ENCODE measurements around the gene DCAF15.

Gene DCAF15

GRCh38 chr19:13978351-13979243 lies 26.3 kb downstream of the DCAF15 start:
- no peak for FAIRE-seq

- no peak for FAIRE-seq
Measured at GRCh38 chr19:13979244-13979615, 26.9 kb downstream of the DCAF15 start.

GRCh38 chr19:13979686-13980085 lies 27.4 kb downstream of the DCAF15 start:
- FAIRE-seq = no peak

GRCh38 chr19:13980340-13980739 lies 28.0 kb downstream of the DCAF15 start:
- no peak for FAIRE-seq

- FAIRE-seq = no peak
Measured at GRCh38 chr19:13981021-13981420, 28.7 kb downstream of the DCAF15 start.

GRCh38 chr19:13981467-13981866 lies 29.2 kb downstream of the DCAF15 start:
- FAIRE-seq = no peak

- no peak for FAIRE-seq
Measured at GRCh38 chr19:13981988-13982501, 29.7 kb downstream of the DCAF15 start.

- FAIRE-seq = no peak
Measured at GRCh38 chr19:13982773-13983172, 30.5 kb downstream of the DCAF15 start.

GRCh38 chr19:13983213-13983889 lies 31.0 kb downstream of the DCAF15 start:
- no peak for FAIRE-seq

- FAIRE-seq = no peak
Measured at GRCh38 chr19:13984186-13984585, 31.9 kb downstream of the DCAF15 start.

- FAIRE-seq = no peak
Measured at GRCh38 chr19:13984875-13985741, 32.8 kb downstream of the DCAF15 start.

- FAIRE-seq = no peak
Measured at GRCh38 chr19:13985771-13986347, 33.5 kb downstream of the DCAF15 start.

GRCh38 chr19:13986348-13986904 lies 34.1 kb downstream of the DCAF15 start:
- FAIRE-seq = no peak

- no peak for FAIRE-seq
Measured at GRCh38 chr19:13987101-13987890, 35.0 kb downstream of the DCAF15 start.

GRCh38 chr19:13989487-13989886 lies 37.2 kb downstream of the DCAF15 start:
- FAIRE-seq = no peak

- no peak for FAIRE-seq
Measured at GRCh38 chr19:13990085-13990484, 37.8 kb downstream of the DCAF15 start.

- no peak for FAIRE-seq
Measured at GRCh38 chr19:13992025-13992424, 39.7 kb downstream of the DCAF15 start.

- FAIRE-seq = no peak
Measured at GRCh38 chr19:13993590-13994300, 41.4 kb downstream of the DCAF15 start.

- FAIRE-seq = no peak
Measured at GRCh38 chr19:13995017-13995728, 42.9 kb downstream of the DCAF15 start.
